ENCODE measurements around the gene IRGQ.
A peak's percentile ranks its signal among the peaks of the same experiment; 100 is the strongest.
"Not testable (repeated sequence)": the region's sequence is repeated elsewhere in the genome, so short reads cannot be mapped to it uniquely, and the experiment has no call there.

Gene IRGQ

GRCh38 chr19:43595999-43596841, at the start of gene IRGQ, which contains the start of gene ZNF576:
TSS of gene IRGQ (minus strand) at chr19:43596134. CDS start at chr19:43595338, 796 bp downstream.
TSS of gene ZNF576 (plus strand) at chr19:43596595. CDS start at chr19:43597109, 514 bp downstream.
- DNase-seq (ENCODE audit: low read depth) = peak; percentile 100

GRCh38 chr19:43644181-43644580, 48.2 kb upstream of the IRGQ start:
- no peak for DNase-seq (ENCODE audit: low read depth)

- DNase-seq (ENCODE audit: low read depth) = no peak
These were observed 47.4 kb upstream of the IRGQ start for GRCh38 chr19:43643326-43643725.

- DNase-seq (ENCODE audit: low read depth) = no peak
These were observed 46.6 kb upstream of the IRGQ start for GRCh38 chr19:43642531-43642930.

- no peak for DNase-seq (ENCODE audit: low read depth)
These were observed 45.4 kb upstream of the IRGQ start for GRCh38 chr19:43641333-43641732.

- no peak for DNase-seq (ENCODE audit: low read depth)
These were observed 44.5 kb upstream of the IRGQ start for GRCh38 chr19:43640424-43640757.

- peak; percentile 44 for DNase-seq (ENCODE audit: low read depth)
These were observed 43.8 kb upstream of the IRGQ start, which contains the start of gene CADM4 for GRCh38 chr19:43639519-43640423. TSS of gene CADM4 (minus strand) at chr19:43639850. CDS start at chr19:43639790, 60 bp downstream.

GRCh38 chr19:43638995-43639518, 43.1 kb upstream of the IRGQ start:
- DNase-seq (ENCODE audit: low read depth) = no peak

- no peak for DNase-seq (ENCODE audit: low read depth)
These were observed 42.5 kb upstream of the IRGQ start for GRCh38 chr19:43638214-43638994.

- DNase-seq (ENCODE audit: low read depth) = no peak
These were observed 40.3 kb upstream of the IRGQ start for GRCh38 chr19:43636121-43636683.

- not testable (repeated sequence) for DNase-seq (ENCODE audit: low read depth)
These were observed 39.6 kb upstream of the IRGQ start for GRCh38 chr19:43635561-43635940.

- no peak for DNase-seq (ENCODE audit: low read depth)
These were observed 39.1 kb upstream of the IRGQ start for GRCh38 chr19:43634872-43635560.

GRCh38 chr19:43634506-43634871, 38.6 kb upstream of the IRGQ start:
- DNase-seq (ENCODE audit: low read depth) = no peak

GRCh38 chr19:43634068-43634467, 38.1 kb upstream of the IRGQ start:
- DNase-seq (ENCODE audit: low read depth) = no peak

GRCh38 chr19:43633520-43633919, 37.6 kb upstream of the IRGQ start:
- no peak for DNase-seq (ENCODE audit: low read depth)

GRCh38 chr19:43631491-43631890, 35.6 kb upstream of the IRGQ start:
- no peak for DNase-seq (ENCODE audit: low read depth)

- no peak for DNase-seq (ENCODE audit: low read depth)
These were observed 32.9 kb upstream of the IRGQ start for GRCh38 chr19:43628646-43629326.

GRCh38 chr19:43626838-43627237, 30.9 kb upstream of the IRGQ start:
- no peak for DNase-seq (ENCODE audit: low read depth)

GRCh38 chr19:43625918-43626579, 30.1 kb upstream of the IRGQ start:
- no peak for DNase-seq (ENCODE audit: low read depth)

GRCh38 chr19:43624933-43625332, 29.0 kb upstream of the IRGQ start:
- peak; percentile 81 for DNase-seq (ENCODE audit: low read depth)
